Neural cell (in vitro differentiated cells): ENCODE measurements around the gene PWWP2B.

Experiments
- POLR2AphosphoS5 ChIP-seq: IDR thresholded peaks from 2 replicates; pipeline ENCODE4 v1.6.1; 2012
- SMC3 ChIP-seq: fragments of 450-650 bp; conservative IDR thresholded peaks from 2 replicates; pipeline ENCODE4 v1.6.1; 2014; ENCODE audit warnings: antibody characterized with exemption, mild to moderate bottlenecking, moderate library complexity; ENCODE audit not compliant: poor library complexity
- TF ChIP-seq, protein P1 (sequence below): fragments of 450-650 bp; IDR thresholded peaks from 2 replicates; pipeline ENCODE4 v1.5.1; 2014; ENCODE audit warnings: antibody characterized with exemption, mild to moderate bottlenecking, moderate library complexity; ENCODE audit not compliant: poor library complexity, severe bottlenecking

- no peak for TF ChIP-seq POLR2AphosphoS5
- TF ChIP-seq, protein P1, sequence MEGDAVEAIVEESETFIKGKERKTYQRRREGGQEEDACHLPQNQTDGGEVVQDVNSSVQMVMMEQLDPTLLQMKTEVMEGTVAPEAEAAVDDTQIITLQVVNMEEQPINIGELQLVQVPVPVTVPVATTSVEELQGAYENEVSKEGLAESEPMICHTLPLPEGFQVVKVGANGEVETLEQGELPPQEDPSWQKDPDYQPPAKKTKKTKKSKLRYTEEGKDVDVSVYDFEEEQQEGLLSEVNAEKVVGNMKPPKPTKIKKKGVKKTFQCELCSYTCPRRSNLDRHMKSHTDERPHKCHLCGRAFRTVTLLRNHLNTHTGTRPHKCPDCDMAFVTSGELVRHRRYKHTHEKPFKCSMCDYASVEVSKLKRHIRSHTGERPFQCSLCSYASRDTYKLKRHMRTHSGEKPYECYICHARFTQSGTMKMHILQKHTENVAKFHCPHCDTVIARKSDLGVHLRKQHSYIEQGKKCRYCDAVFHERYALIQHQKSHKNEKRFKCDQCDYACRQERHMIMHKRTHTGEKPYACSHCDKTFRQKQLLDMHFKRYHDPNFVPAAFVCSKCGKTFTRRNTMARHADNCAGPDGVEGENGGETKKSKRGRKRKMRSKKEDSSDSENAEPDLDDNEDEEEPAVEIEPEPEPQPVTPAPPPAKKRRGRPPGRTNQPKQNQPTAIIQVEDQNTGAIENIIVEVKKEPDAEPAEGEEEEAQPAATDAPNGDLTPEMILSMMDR, result no peak
- TF ChIP-seq SMC3, result no peak
Measured at GRCh38 chr10:132459301-132460003, 62.5 kb downstream of the PWWP2B start.
